CD14-positive monocyte (primary cell): ENCODE data around the gene ADAMTS7. TPM values are rescaled to one million over a fixed set of nuclear protein-coding genes. Genes with fewer than 3 reads are reported as not detected.
A peak's percentile ranks its signal among the peaks of the same experiment; 100 is the strongest.
"Not testable (repeated sequence)": the region's sequence is repeated elsewhere in the genome, so short reads cannot be mapped to it uniquely, and the experiment has no call there.

Experiments
- DNase-seq, 3 donors: peaks; one replicate each; pipeline ENCODE4 v3.0.0-alpha.2; 2011 to 2022
- H2AFZ ChIP-seq: 2 replicates; pipeline ENCODE4 v1.6.0; 2012; ENCODE audit warnings: mild to moderate bottlenecking, low read depth, low read length, inconsistent platforms; ENCODE audit not compliant: insufficient read depth, poor library complexity, severe bottlenecking
- H3K27ac ChIP-seq, 2 donors: 1 replicate in 1 of 2; 2 replicates in 1 of 2; pipeline ENCODE4 v1.5.1; 2012 to 2013; ENCODE audit warnings: low read length in 2 of 2, control low read depth in 1 of 2, inconsistent platforms in 1 of 2, low read depth in 1 of 2, mild to moderate bottlenecking in 1 of 2
- H3K27me3 ChIP-seq, 2 donors: one replicate each; pipeline versions ENCODE4 v1.6.0 to v1.6.1; 2011 to 2013; ENCODE audit warnings: low read length in 2 of 2; ENCODE audit not compliant: control insufficient read depth in 2 of 2, insufficient read depth in 2 of 2
- H3K36me3 ChIP-seq, 2 donors: replicated peaks in 1 of 2; 1 replicate in 1 of 2; 2 replicates in 1 of 2; pipeline versions ENCODE4 v1.5.1 to v1.6.1; 2012 to 2013; ENCODE audit warnings: low read length in 2 of 2, control low read depth in 1 of 2, inconsistent platforms in 1 of 2, mild to moderate bottlenecking in 1 of 2; ENCODE audit not compliant: insufficient read depth in 2 of 2, control insufficient read depth in 1 of 2
- H3K4me1 ChIP-seq, 2 donors: 1 replicate in 1 of 2; 2 replicates in 1 of 2; pipeline versions ENCODE4 v1.5.1 to v1.6.1; 2012 to 2013; ENCODE audit warnings: low read length in 2 of 2, control low read depth in 1 of 2, inconsistent platforms in 1 of 2, mild to moderate bottlenecking in 1 of 2, moderate library complexity in 1 of 2; ENCODE audit not compliant: insufficient read depth in 2 of 2, control insufficient read depth in 1 of 2
- H3K4me2 ChIP-seq: replicated peaks from 2 replicates; pipeline ENCODE3; 2012; ENCODE audit warnings: low read length, moderate library complexity, mild to moderate bottlenecking; ENCODE audit not compliant: poor library complexity, severe bottlenecking; ENCODE audit errors: extremely low read depth
- H3K4me3 ChIP-seq, 3 experiments: fragments of 200-600 bp in 1 of 3; sonication (generic) in 1 of 3; replicated peaks in 1 of 3; 1 replicate in 2 of 3; 2 replicates in 1 of 3; pipeline ENCODE4 v1.5.1; 2011 to 2013; ENCODE audit warnings: low read length in 3 of 3, mild to moderate bottlenecking in 3 of 3, control low read depth in 2 of 3, low read depth in 2 of 3, inconsistent platforms in 1 of 3, moderate library complexity in 1 of 3
- H3K79me2 ChIP-seq: 2 replicates; pipeline ENCODE4 v1.6.0; 2012; ENCODE audit warnings: mild to moderate bottlenecking, control low read depth, inconsistent platforms, low read length, moderate library complexity; ENCODE audit not compliant: insufficient read depth
- H3K9ac ChIP-seq: 2 replicates; pipeline ENCODE4 v1.6.0; 2017; ENCODE audit warnings: low read length, mild to moderate bottlenecking; ENCODE audit not compliant: insufficient read depth, poor library complexity, severe bottlenecking
- H3K9me3 ChIP-seq, 2 donors: replicated peaks in 1 of 2; 1 replicate in 1 of 2; 2 replicates in 1 of 2; pipeline versions ENCODE4 v1.5.1 to v1.6.1; 2012 to 2013; ENCODE audit warnings: low read length in 2 of 2, control low read depth in 1 of 2; ENCODE audit not compliant: control insufficient read depth in 1 of 2, insufficient read depth in 1 of 2
- H4K20me1 ChIP-seq: 2 replicates; pipeline ENCODE4 v1.6.0; 2012; ENCODE audit warnings: mild to moderate bottlenecking, low read length, control low read depth, moderate library complexity; ENCODE audit not compliant: insufficient read depth
- H3K27ac Mint-ChIP-seq, 7 donors: one replicate each; pipeline ENCODE4 v1.8.0; 2020; ENCODE audit warnings: mild to moderate bottlenecking in 7 of 7, mixed read lengths in 7 of 7, moderate library complexity in 6 of 7, inconsistent platforms in 2 of 7
- H3K27me3 Mint-ChIP-seq, 3 donors: one replicate each; pipeline ENCODE4 v1.8.0; 2021 to 2022; ENCODE audit warnings: low read depth in 3 of 3, mild to moderate bottlenecking in 3 of 3, mixed read lengths in 3 of 3, moderate library complexity in 3 of 3, inconsistent platforms in 1 of 3
- H3K36me3 Mint-ChIP-seq, 2 donors: one replicate each; pipeline ENCODE4 v1.8.0; 2020; ENCODE audit warnings: mixed read lengths in 2 of 2, inconsistent platforms in 1 of 2, mild to moderate bottlenecking in 1 of 2
- H3K4me1 Mint-ChIP-seq: one replicate; pipeline ENCODE4 v1.8.0; 2020; ENCODE audit warnings: mild to moderate bottlenecking, mixed read lengths
- H3K4me3 Mint-ChIP-seq, 2 donors: one replicate each; pipeline ENCODE4 v1.8.0; 2020; ENCODE audit warnings: mild to moderate bottlenecking in 2 of 2, mixed read lengths in 2 of 2, moderate library complexity in 1 of 2
- H3K9me3 Mint-ChIP-seq, 7 donors: one replicate each; pipeline ENCODE4 v1.8.0; 2020 to 2022; ENCODE audit warnings: mixed read lengths in 7 of 7, mild to moderate bottlenecking in 6 of 7, moderate library complexity in 6 of 7, inconsistent platforms in 2 of 7
- WGBS: methylation state at CpG from one replicate; pipeline ENCODE4 v1.1.5; 2013; ENCODE audit warnings: missing lambda C conversion rate; ENCODE audit not compliant: insufficient coverage; 5-methylcytosine and 5-hydroxymethylcytosine counted together
- intact Hi-C, 2 donors: fragments of 100-400 bp; cut with micrococcal nuclease; formaldehyde crosslinking; loops; one replicate each; pipeline versions ENCODE4 v1.15.0 to v1.15.1; 2023
- polyA plus RNA-seq, 3 donors: library from polyadenylated mRNA; depleted of rRNA in 1 of 3; unstranded in 2 of 3; stranded (reverse) in 1 of 3; fragments of 300-500 nt in 2 of 3; fragments of >200 nt in 1 of 3; fragmentation: Illumina TruSeq in 2 of 3; gene quantifications; 1 replicate in 2 of 3; 2 replicates in 1 of 3; pipeline ENCODE4 v1.2.3, GENCODE V29; 2012 to 2021
- TF ChIP-seq, protein P1 (sequence below): fragments of 200-600 bp; IDR thresholded peaks from one replicate; pipeline ENCODE4 v1.8.0; 2022; ENCODE audit warnings: antibody characterized with exemption, mild to moderate bottlenecking

ADAMTS7 gene
- polyA plus RNA-seq, 3 donors, result not detected

DNA sequence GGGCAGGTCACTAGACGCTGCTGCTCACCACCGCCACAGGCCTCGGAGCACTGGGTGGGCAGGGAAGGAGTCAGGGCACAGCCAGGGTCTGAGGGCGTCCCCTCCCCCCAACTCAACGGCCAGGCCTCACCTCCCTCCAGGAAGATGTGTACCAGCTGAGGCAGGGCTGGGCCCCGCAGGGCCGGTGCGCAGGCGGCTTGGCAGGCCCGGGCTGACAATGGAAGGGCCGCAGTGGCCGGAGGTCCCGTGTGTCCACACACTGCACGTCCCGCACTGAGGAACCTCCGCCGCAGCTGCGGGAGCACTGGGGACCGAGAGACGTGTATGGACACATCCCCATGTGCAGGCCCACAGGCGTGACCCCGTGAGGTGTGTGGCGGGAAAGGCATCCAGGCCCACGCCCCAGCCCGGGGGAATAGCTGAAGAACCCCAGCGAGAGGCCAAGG, 47.4 kb downstream of the ADAMTS7 start:
- Histone ChIP-seq H3K79me2 (no peaks in the 10 kb centered on the region), H3K9ac (no peak overlapping the region), H3K4me3 (no peak overlapping the region), H3K27me3 (no peaks in the 10 kb centered on the region), H3K9me3 (no peaks in the 10 kb centered on the region), H3K36me3 (no peaks in the 10 kb centered on the region), H3K4me1 (peaks cover 5 to 7% of the 10 kb centered on the region in 2 donors), H2AFZ (no peak overlapping the region), H3K4me2 (no peak overlapping the region), H4K20me1 (no peaks in the 10 kb centered on the region), H3K27ac (no peak overlapping the region)
- peaks cover 7% of the 10 kb centered on the region for H3K4me1 Mint-ChIP-seq
- peaks cover 0 to 2% (median 2%) of the 10 kb centered on the region in 3 donors for H3K27me3 Mint-ChIP-seq
- intact Hi-C loops, result no loop called here
- no peaks in the 10 kb centered on the region for H3K9me3 Mint-ChIP-seq
- WGBS, result 97% methylated on average over 26 of the region's 26 CpGs
- no peaks in the 10 kb centered on the region for H3K36me3 Mint-ChIP-seq
- no peak for DNase-seq
- H3K27ac Mint-ChIP-seq, result no peak overlapping the region
- H3K4me3 Mint-ChIP-seq, result no peak overlapping the region
- TF ChIP-seq, protein P1, sequence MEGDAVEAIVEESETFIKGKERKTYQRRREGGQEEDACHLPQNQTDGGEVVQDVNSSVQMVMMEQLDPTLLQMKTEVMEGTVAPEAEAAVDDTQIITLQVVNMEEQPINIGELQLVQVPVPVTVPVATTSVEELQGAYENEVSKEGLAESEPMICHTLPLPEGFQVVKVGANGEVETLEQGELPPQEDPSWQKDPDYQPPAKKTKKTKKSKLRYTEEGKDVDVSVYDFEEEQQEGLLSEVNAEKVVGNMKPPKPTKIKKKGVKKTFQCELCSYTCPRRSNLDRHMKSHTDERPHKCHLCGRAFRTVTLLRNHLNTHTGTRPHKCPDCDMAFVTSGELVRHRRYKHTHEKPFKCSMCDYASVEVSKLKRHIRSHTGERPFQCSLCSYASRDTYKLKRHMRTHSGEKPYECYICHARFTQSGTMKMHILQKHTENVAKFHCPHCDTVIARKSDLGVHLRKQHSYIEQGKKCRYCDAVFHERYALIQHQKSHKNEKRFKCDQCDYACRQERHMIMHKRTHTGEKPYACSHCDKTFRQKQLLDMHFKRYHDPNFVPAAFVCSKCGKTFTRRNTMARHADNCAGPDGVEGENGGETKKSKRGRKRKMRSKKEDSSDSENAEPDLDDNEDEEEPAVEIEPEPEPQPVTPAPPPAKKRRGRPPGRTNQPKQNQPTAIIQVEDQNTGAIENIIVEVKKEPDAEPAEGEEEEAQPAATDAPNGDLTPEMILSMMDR, result no peak

DNA sequence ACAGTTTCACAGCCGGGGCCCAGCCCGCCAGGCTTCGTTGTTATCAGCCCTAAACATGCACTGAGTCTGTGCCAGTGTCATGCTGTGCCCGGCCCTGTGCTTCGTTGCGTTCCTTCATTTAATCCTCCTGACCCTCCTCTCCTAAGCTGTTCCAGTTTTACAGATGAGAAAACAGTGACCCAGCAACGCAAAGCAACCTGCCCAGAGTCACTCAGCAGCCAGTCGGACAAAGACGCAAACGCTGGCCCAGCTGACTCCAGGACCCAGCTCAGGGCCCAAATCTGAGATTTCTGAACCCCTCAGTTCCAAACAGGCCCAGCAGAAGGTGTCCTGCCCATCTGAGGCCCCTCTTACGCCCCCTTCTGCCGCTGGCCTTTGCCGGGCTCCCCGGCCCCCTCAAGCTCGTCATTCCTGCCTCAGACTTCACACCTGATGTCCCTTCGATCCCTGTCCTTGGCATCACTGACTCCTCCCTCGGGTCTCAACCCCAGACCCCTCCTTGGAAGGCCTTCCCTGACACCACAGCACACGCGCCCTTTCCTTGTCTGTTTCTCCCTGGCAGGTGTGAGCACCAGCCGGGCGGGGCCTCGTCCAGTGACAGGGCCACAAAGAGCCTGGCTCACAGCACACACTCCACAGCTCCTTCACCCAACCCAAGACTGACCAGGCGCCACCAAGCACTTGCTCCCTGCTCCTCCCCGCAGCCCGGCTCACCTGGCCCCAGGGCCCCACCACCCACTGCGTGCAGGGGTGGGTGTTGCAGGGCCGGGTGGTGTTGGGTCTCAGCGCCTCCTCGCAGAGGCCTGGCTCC, 48.1 kb downstream of the ADAMTS7 start:
- 97% methylated on average over 25 of the region's 29 CpGs for WGBS
- no peak overlapping the region for H3K9ac ChIP-seq

DNA sequence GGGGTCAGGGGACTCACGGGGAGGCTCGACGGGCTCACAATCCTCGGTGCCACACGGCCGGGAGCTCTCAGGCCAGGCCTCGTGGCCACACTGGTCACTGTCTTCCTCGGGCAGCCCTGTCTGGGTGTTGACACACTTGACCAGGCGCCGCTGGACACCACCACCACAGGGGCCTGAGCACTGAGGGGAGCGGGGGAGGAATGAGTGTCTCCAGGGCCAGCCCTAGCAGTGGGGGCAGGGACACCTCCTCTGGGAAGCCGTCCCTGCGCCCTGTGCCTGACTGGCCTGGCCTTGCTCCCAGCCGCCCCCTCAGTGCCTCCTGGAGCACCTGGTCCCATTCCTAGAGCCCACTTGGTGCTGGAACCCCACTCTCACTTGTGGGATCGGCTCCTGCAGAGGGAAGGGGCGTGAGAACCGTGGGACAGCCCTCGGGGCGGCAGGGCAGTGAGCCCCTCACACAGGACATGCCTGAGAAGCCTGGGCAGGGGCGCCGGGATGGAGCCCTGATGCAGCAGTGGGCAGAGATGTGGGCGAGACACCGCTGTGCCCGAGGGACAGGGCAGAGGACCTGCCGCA, 48.8 kb downstream of the ADAMTS7 start:
- 91% methylated on average over 14 of the region's 25 CpGs for WGBS
- H3K36me3 Mint-ChIP-seq, DNase-seq, H3K79me2 ChIP-seq, H3K9me3 Mint-ChIP-seq, H3K27ac ChIP-seq, H3K4me3 Mint-ChIP-seq, H3K4me3 ChIP-seq, intact Hi-C loops, H3K4me2 ChIP-seq, H3K36me3 ChIP-seq, H3K9ac ChIP-seq, H3K27ac Mint-ChIP-seq, H3K4me1 ChIP-seq, H3K9me3 ChIP-seq, H3K27me3 Mint-ChIP-seq, H2AFZ ChIP-seq, H3K4me1 Mint-ChIP-seq, H3K27me3 ChIP-seq, H4K20me1 ChIP-seq: not testable (repeated sequence)

More for the DNA sequence above, 48.1 kb downstream of the ADAMTS7 start:
- peaks cover 5 to 7% of the 10 kb centered on the region in 2 donors for H3K4me1 ChIP-seq
- H2AFZ ChIP-seq, result no peak overlapping the region
- no peak for DNase-seq
- no peak overlapping the region for H3K27ac ChIP-seq
- H3K4me2 ChIP-seq, result no peak overlapping the region
- H3K36me3 ChIP-seq, result no peaks in the 10 kb centered on the region
- no peak overlapping the region for H3K4me3 ChIP-seq
- intact Hi-C loops, result no loop called here
- Mint-ChIP-seq H3K4me3 (no peak overlapping the region), H3K4me1 (peaks cover 7% of the 10 kb centered on the region), H3K27me3 (peaks cover 0 to 2% (median 2%) of the 10 kb centered on the region in 3 donors), H3K36me3 (no peaks in the 10 kb centered on the region), H3K9me3 (no peaks in the 10 kb centered on the region), H3K27ac (peak overlapping the region in 2 of 7 donors; percentile 42 to 54)
- TF ChIP-seq, protein P1, result no peak
- no peaks in the 10 kb centered on the region for H3K79me2 ChIP-seq
- no peaks in the 10 kb centered on the region for H3K9me3 ChIP-seq
- no peaks in the 10 kb centered on the region for H3K27me3 ChIP-seq
- H4K20me1 ChIP-seq, result no peaks in the 10 kb centered on the region
